Measurements from ENCODE around the gene UTP18.

UTP18 gene

DNA sequence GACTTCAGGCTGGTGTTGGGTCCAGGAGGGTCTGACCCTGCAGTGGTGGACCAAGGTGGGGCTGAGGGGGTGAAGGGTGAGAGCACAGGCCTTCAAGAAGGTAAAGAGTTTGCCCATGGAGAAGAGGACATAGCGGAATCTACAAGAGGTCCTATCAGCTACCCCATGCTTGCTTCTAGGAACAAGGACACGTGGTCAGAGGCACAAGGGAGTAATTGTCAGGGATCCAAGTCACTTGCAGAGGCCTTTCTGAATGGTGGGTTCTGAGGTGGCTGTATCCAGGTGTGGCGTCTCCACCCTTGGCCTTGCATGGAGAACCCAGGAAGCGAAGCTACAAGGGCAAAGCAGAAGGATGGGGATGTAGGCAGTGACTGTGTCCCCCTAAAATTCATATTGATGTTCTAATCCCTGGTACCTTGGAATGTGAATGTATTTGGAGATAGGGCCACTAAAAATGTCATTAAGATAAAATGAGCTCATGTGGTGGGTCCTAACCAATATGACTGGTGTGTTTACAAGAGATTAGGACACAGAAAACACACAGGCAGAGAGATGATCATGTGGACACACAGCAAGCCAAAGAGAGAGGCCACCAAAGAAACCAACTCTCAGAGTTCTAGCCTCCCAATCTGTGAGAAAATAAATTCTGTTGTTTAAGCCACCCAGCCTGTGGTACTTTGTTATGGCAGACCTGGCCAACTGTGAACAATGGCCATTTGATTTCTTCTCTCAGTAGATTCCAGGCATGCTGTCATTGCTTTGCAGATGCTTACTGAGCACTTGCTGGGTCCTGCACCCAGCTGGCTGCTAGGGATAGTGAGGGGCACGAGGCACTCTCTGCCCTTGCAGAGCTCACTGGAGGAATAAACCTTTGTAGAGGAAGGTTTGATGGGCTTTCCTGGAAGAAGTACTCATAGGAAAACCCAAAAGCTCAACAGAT, 75.8 kb downstream of the UTP18 start:
- DNase-seq: no peak

GRCh38 chr17:51341457-51341856, 81.1 kb downstream of the UTP18 start:
- no peak for DNase-seq

GRCh38 chr17:51342257-51342656, 81.9 kb downstream of the UTP18 start:
- DNase-seq: no peak

DNA sequence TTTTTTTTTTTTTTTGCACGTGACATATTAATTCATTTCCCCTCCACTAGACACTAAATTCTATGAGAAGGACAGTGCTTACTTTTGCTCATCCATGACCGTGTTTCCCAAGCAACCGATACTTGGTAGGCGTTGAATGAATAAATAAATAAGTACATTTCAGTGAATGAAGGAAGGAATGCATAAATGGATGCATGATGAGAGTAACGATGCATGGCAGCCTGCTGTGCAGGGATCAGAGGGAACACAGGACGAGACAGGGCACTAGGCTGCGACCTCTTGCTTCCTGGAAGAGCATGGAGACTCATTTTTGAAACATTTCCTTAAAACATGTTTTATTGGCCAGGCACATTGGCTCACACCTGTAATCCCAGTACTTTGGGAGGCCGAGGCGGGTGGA, 84.2 kb downstream of the UTP18 start:
- no peak for DNase-seq

GRCh38 chr17:51346218-51346982, 86.1 kb downstream of the UTP18 start:
- DNase-seq: no peak

All from NK-92 treated with Interleukin-12 subunit alpha and Interleukin-12 subunit beta, amount 100 ng/mL, for 24 hours (cell line).